ENCODE results near the gene OVCA2.
A peak's percentile ranks its signal among the peaks of the same experiment; 100 is the strongest.

- peak; percentile 45 for TF ChIP-seq CTCF (conservative IDR thresholded peaks at IDR 0.05; ENCODE audit: low read length)
- no peak for TF ChIP-seq EZH2phosphoT487 (IDR thresholded peaks at IDR 0.05; ENCODE audit: borderline replicate concordance)
These were observed 17.0 kb downstream of the OVCA2 start for GRCh38 chr17:2058586-2059546.
